Measurements from ENCODE around the gene FGF2.

Gene FGF2

GRCh38 chr4:122857160-122857559 lies 30.5 kb downstream of the FGF2 start:
- no peak overlapping the region for H2BK120ac ChIP-seq (ENCODE audit: low read depth, low read length)
- H3K79me1 ChIP-seq (ENCODE audit: low read depth, low read length), result no peaks in the 10 kb centered on the region
- no peaks in the 10 kb centered on the region for H3K27me3 ChIP-seq (ENCODE audit: control insufficient read depth in 3 of 3, insufficient read depth in 3 of 3, low read depth in 1 of 3, low read length in 3 of 3)
- no peak overlapping the region for H3K4ac ChIP-seq (ENCODE audit: low read length)
- no peak for DNase-seq (ENCODE audit: low spot score)
- H3K27ac ChIP-seq (replicated peaks; ENCODE audit: low read length), result no peak overlapping the region
- no peak overlapping the region for H3K4me2 ChIP-seq (ENCODE audit: insufficient read depth, low read length, poor library complexity, severe bottlenecking)
- no peak overlapping the region for H3K4me3 ChIP-seq (ENCODE audit: low read length in 2 of 2)
- H4K8ac ChIP-seq (ENCODE audit: low read depth, low read length), result no peak overlapping the region
- H2AFZ ChIP-seq (ENCODE audit: low read length), result no peak overlapping the region
- H3K14ac ChIP-seq (ENCODE audit: low read length), result no peak overlapping the region
- no peak overlapping the region for H3K18ac ChIP-seq (ENCODE audit: low read length)
- no peak overlapping the region for H2BK5ac ChIP-seq (ENCODE audit: low read length)
- no peak overlapping the region for H2AK5ac ChIP-seq (ENCODE audit: low read depth, low read length)
- H3K4me1 ChIP-seq (ENCODE audit: control insufficient read depth in 2 of 2, insufficient read depth in 1 of 2, low read depth in 1 of 2, low read length in 2 of 2), result peaks cover 0 to 12% of the 10 kb centered on the region in 2 donors
- no peak overlapping the region for H2BK15ac ChIP-seq (ENCODE audit: low read length)
- H3K36me3 ChIP-seq (replicated peaks in 1 of 2; ENCODE audit: control insufficient read depth in 2 of 2, insufficient read depth in 2 of 2, low read length in 2 of 2), result no peaks in the 10 kb centered on the region
- H3K9me3 ChIP-seq (replicated peaks in 1 of 2; ENCODE audit: control insufficient read depth in 2 of 2, insufficient read depth in 1 of 2, low read depth in 1 of 2, low read length in 2 of 2), result no peaks in the 10 kb centered on the region
- no CpG with 5 or more reads among the region's 2 CpGs for WGBS, 2 donors (ENCODE audit: extremely low coverage in 2 of 2, insufficient read length in 2 of 2, insufficient replicate concordance in 1 of 2)
- no peak overlapping the region for H3K23ac ChIP-seq (ENCODE audit: low read depth, low read length, poor library complexity)
- H4K91ac ChIP-seq (ENCODE audit: low read depth, low read length, poor library complexity), result no peak overlapping the region
- no peak overlapping the region for H3K9ac ChIP-seq (ENCODE audit: low read depth, low read length, poor library complexity)
- H2BK12ac ChIP-seq (ENCODE audit: low read length), result no peak overlapping the region

- H2AFZ ChIP-seq (ENCODE audit: low read length), result no peak overlapping the region
- no CpG with 5 or more reads among the region's 2 CpGs for WGBS, 2 donors (ENCODE audit: extremely low coverage in 2 of 2, insufficient read length in 2 of 2, insufficient replicate concordance in 1 of 2)
- H3K14ac ChIP-seq (ENCODE audit: low read length), result no peak overlapping the region
- no peak overlapping the region for H3K27ac ChIP-seq (replicated peaks; ENCODE audit: low read length)
- H3K27me3 ChIP-seq (ENCODE audit: control insufficient read depth in 3 of 3, insufficient read depth in 3 of 3, low read depth in 1 of 3, low read length in 3 of 3), result no peaks in the 10 kb centered on the region
- no peak overlapping the region for H2AK5ac ChIP-seq (ENCODE audit: low read depth, low read length)
- no peak overlapping the region for H2BK12ac ChIP-seq (ENCODE audit: low read length)
- H3K4me3 ChIP-seq (ENCODE audit: low read length in 2 of 2), result no peak overlapping the region
- H3K23ac ChIP-seq (ENCODE audit: low read depth, low read length, poor library complexity), result no peak overlapping the region
- H4K8ac ChIP-seq (ENCODE audit: low read depth, low read length), result no peak overlapping the region
- no peak overlapping the region for H3K9ac ChIP-seq (ENCODE audit: low read depth, low read length, poor library complexity)
- H4K91ac ChIP-seq (ENCODE audit: low read depth, low read length, poor library complexity), result no peak overlapping the region
- H3K18ac ChIP-seq (ENCODE audit: low read length), result no peak overlapping the region
- no peak overlapping the region for H2BK15ac ChIP-seq (ENCODE audit: low read length)
- no peak overlapping the region for H3K4ac ChIP-seq (ENCODE audit: low read length)
- H2BK120ac ChIP-seq (ENCODE audit: low read depth, low read length), result no peak overlapping the region
- H2BK5ac ChIP-seq (ENCODE audit: low read length), result no peak overlapping the region
- no peaks in the 10 kb centered on the region for H3K79me1 ChIP-seq (ENCODE audit: low read depth, low read length)
- no peak for DNase-seq (ENCODE audit: low spot score)
- H3K9me3 ChIP-seq (replicated peaks in 1 of 2; ENCODE audit: control insufficient read depth in 2 of 2, insufficient read depth in 1 of 2, low read depth in 1 of 2, low read length in 2 of 2), result no peaks in the 10 kb centered on the region
- no peak overlapping the region for H3K4me2 ChIP-seq (ENCODE audit: insufficient read depth, low read length, poor library complexity, severe bottlenecking)
- H3K4me1 ChIP-seq (ENCODE audit: control insufficient read depth in 2 of 2, insufficient read depth in 1 of 2, low read depth in 1 of 2, low read length in 2 of 2), result peaks cover 0 to 12% of the 10 kb centered on the region in 2 donors
- H3K36me3 ChIP-seq (replicated peaks in 1 of 2; ENCODE audit: control insufficient read depth in 2 of 2, insufficient read depth in 2 of 2, low read length in 2 of 2), result no peaks in the 10 kb centered on the region
These were observed 32.1 kb downstream of the FGF2 start for GRCh38 chr4:122858705-122859104.

GRCh38 chr4:122861172-122861943 lies 34.7 kb downstream of the FGF2 start:
- Histone ChIP-seq H2AFZ (ENCODE audit: low read length) (no peak overlapping the region), H3K14ac (ENCODE audit: low read length) (no peak overlapping the region), H3K27me3 (ENCODE audit: control insufficient read depth in 3 of 3, insufficient read depth in 3 of 3, low read depth in 1 of 3, low read length in 3 of 3) (no peaks in the 10 kb centered on the region), H2BK15ac (ENCODE audit: low read length) (no peak overlapping the region), H3K36me3 (replicated peaks in 1 of 2; ENCODE audit: control insufficient read depth in 2 of 2, insufficient read depth in 2 of 2, low read length in 2 of 2) (no peaks in the 10 kb centered on the region), H4K8ac (ENCODE audit: low read depth, low read length) (no peak overlapping the region), H3K9ac (ENCODE audit: low read depth, low read length, poor library complexity) (no peak overlapping the region), H3K4ac (ENCODE audit: low read length) (no peak overlapping the region), H2BK5ac (ENCODE audit: low read length) (no peak overlapping the region), H2AK5ac (ENCODE audit: low read depth, low read length) (no peak overlapping the region), H3K4me3 (ENCODE audit: low read length in 2 of 2) (no peak overlapping the region), H3K18ac (ENCODE audit: low read length) (no peak overlapping the region), H2BK12ac (ENCODE audit: low read length) (no peak overlapping the region), H3K4me1 (ENCODE audit: control insufficient read depth in 2 of 2, insufficient read depth in 1 of 2, low read depth in 1 of 2, low read length in 2 of 2) (peaks cover 0 to 5% of the 10 kb centered on the region in 2 donors), H2BK120ac (ENCODE audit: low read depth, low read length) (no peak overlapping the region), H3K4me2 (ENCODE audit: insufficient read depth, low read length, poor library complexity, severe bottlenecking) (no peak overlapping the region), H3K79me1 (ENCODE audit: low read depth, low read length) (no peaks in the 10 kb centered on the region), H3K9me3 (replicated peaks in 1 of 2; ENCODE audit: control insufficient read depth in 2 of 2, insufficient read depth in 1 of 2, low read depth in 1 of 2, low read length in 2 of 2) (no peaks in the 10 kb centered on the region), H3K23ac (ENCODE audit: low read depth, low read length, poor library complexity) (no peak overlapping the region), H3K27ac (replicated peaks; ENCODE audit: low read length) (no peak overlapping the region), H4K91ac (ENCODE audit: low read depth, low read length, poor library complexity) (no peak overlapping the region)
- no CpG with 5 or more reads among the region's 2 CpGs for WGBS, 2 donors (ENCODE audit: extremely low coverage in 2 of 2, insufficient read length in 2 of 2, insufficient replicate concordance in 1 of 2)
- DNase-seq (ENCODE audit: low spot score), result no peak

- no peak overlapping the region for H4K91ac ChIP-seq (ENCODE audit: low read depth, low read length, poor library complexity)
- H2AK5ac ChIP-seq (ENCODE audit: low read depth, low read length), result no peak overlapping the region
- H3K9me3 ChIP-seq (replicated peaks in 1 of 2; ENCODE audit: control insufficient read depth in 2 of 2, insufficient read depth in 1 of 2, low read depth in 1 of 2, low read length in 2 of 2), result no peaks in the 10 kb centered on the region
- no peaks in the 10 kb centered on the region for H3K79me1 ChIP-seq (ENCODE audit: low read depth, low read length)
- no peak overlapping the region for H3K9ac ChIP-seq (ENCODE audit: low read depth, low read length, poor library complexity)
- H2BK120ac ChIP-seq (ENCODE audit: low read depth, low read length), result no peak overlapping the region
- no peak overlapping the region for H3K27ac ChIP-seq (replicated peaks; ENCODE audit: low read length)
- no peak overlapping the region for H3K14ac ChIP-seq (ENCODE audit: low read length)
- no peaks in the 10 kb centered on the region for H3K27me3 ChIP-seq (ENCODE audit: control insufficient read depth in 3 of 3, insufficient read depth in 3 of 3, low read depth in 1 of 3, low read length in 3 of 3)
- no peak overlapping the region for H2BK12ac ChIP-seq (ENCODE audit: low read length)
- H2BK15ac ChIP-seq (ENCODE audit: low read length), result no peak overlapping the region
- no CpG with 5 or more reads among the region's 1 CpG for WGBS, 2 donors (ENCODE audit: extremely low coverage in 2 of 2, insufficient read length in 2 of 2, insufficient replicate concordance in 1 of 2)
- H3K4ac ChIP-seq (ENCODE audit: low read length), result no peak overlapping the region
- no peak for DNase-seq (ENCODE audit: low spot score)
- no peak overlapping the region for H4K8ac ChIP-seq (ENCODE audit: low read depth, low read length)
- H3K18ac ChIP-seq (ENCODE audit: low read length), result no peak overlapping the region
- no peak overlapping the region for H3K4me2 ChIP-seq (ENCODE audit: insufficient read depth, low read length, poor library complexity, severe bottlenecking)
- H3K4me1 ChIP-seq (ENCODE audit: control insufficient read depth in 2 of 2, insufficient read depth in 1 of 2, low read depth in 1 of 2, low read length in 2 of 2), result peaks cover 0 to 3% of the 10 kb centered on the region in 2 donors
- no peak overlapping the region for H2BK5ac ChIP-seq (ENCODE audit: low read length)
- H2AFZ ChIP-seq (ENCODE audit: low read length), result no peak overlapping the region
- no peak overlapping the region for H3K23ac ChIP-seq (ENCODE audit: low read depth, low read length, poor library complexity)
- H3K4me3 ChIP-seq (ENCODE audit: low read length in 2 of 2), result no peak overlapping the region
- no peaks in the 10 kb centered on the region for H3K36me3 ChIP-seq (replicated peaks in 1 of 2; ENCODE audit: control insufficient read depth in 2 of 2, insufficient read depth in 2 of 2, low read length in 2 of 2)
These were observed 37.0 kb downstream of the FGF2 start for GRCh38 chr4:122863639-122864038.
